Tibial nerve (tissue), 4 donors: ENCODE measurements around the gene C3orf22.

Source experiments
- EP300 ChIP-seq, 2 donors: sonication (generic); formaldehyde crosslinking; IDR thresholded peaks; one replicate each; pipeline ENCODE4 v1.6.1; 2017; ENCODE audit warnings: antibody characterized with exemption in 2 of 2, mild to moderate bottlenecking in 1 of 2
- POLR2A ChIP-seq, 2 donors: fragments of 450-650 bp; IDR thresholded peaks; one replicate each; pipeline ENCODE4 v1.6.1; 2017; ENCODE audit warnings: antibody characterized with exemption in 2 of 2, mild to moderate bottlenecking in 2 of 2, moderate library complexity in 2 of 2
- TF ChIP-seq, protein P1 (sequence below), 5 experiments: fragments of 200-600 bp in 3 of 5; fragments of 450-650 bp in 2 of 5; sonication (generic) in 3 of 5; IDR thresholded peaks; one replicate each; pipeline ENCODE4 v1.5.1; 2016 to 2019; ENCODE audit warnings: antibody characterized with exemption in 5 of 5, mild to moderate bottlenecking in 3 of 5, moderate library complexity in 2 of 5

DNA sequence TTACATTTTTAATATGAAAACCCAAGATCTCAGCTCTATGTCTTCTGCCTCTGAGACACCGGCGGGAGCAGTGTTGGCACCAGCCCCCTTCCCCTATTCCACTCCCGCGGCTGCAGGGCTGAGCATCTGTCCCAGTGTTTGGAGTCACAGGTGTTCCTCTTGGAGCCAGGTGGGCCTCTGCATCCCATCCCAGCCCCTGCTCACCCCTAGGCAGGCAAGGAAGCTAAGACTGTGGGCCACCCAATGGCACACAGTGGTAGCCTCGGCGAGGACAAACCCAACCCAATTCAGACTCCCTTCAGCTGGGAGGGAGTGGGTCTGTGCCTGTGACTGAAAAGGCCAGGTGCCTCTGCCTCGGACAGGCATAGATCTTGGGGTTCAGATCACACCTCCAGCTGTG is 31.7 kb downstream of the C3orf22 start:
- TF ChIP-seq, protein P1, sequence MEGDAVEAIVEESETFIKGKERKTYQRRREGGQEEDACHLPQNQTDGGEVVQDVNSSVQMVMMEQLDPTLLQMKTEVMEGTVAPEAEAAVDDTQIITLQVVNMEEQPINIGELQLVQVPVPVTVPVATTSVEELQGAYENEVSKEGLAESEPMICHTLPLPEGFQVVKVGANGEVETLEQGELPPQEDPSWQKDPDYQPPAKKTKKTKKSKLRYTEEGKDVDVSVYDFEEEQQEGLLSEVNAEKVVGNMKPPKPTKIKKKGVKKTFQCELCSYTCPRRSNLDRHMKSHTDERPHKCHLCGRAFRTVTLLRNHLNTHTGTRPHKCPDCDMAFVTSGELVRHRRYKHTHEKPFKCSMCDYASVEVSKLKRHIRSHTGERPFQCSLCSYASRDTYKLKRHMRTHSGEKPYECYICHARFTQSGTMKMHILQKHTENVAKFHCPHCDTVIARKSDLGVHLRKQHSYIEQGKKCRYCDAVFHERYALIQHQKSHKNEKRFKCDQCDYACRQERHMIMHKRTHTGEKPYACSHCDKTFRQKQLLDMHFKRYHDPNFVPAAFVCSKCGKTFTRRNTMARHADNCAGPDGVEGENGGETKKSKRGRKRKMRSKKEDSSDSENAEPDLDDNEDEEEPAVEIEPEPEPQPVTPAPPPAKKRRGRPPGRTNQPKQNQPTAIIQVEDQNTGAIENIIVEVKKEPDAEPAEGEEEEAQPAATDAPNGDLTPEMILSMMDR (IDR thresholded peaks at IDR 0.05), result no peak
- TF ChIP-seq EP300 (IDR thresholded peaks at IDR 0.05) (no peak), POLR2A (IDR thresholded peaks at IDR 0.05) (no peak)
